ENCODE results near the gene MYO1C.
A peak's percentile ranks its signal among the peaks of the same experiment; 100 is the strongest.
"Not testable (repeated sequence)": the region's sequence is repeated elsewhere in the genome, so short reads cannot be mapped to it uniquely, and the experiment has no call there.

Gene MYO1C

DNA sequence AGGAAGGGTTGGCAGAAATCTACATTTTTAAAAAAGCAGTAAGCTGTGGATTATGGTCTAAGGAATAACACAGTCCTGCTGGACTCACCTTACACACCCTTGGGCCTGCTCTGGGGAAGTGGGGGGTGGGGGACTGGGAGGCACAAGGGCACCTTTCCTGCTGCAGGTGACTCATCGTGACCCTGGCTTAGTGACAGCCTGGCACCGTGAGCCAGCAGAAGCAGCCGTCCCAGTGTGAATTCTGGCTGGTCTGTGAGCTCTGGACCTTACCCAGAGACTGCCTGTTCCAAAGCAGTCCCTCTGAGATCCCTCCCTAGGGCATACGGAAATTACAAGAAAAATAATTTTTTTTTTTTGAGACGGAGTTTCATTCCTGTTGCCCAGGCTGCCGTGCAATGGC, 32.3 kb downstream of the MYO1C start:
- TF ChIP-seq, protein P1, sequence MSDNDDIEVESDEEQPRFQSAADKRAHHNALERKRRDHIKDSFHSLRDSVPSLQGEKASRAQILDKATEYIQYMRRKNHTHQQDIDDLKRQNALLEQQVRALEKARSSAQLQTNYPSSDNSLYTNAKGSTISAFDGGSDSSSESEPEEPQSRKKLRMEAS (IDR thresholded peaks at IDR 0.05; ENCODE audit: low read depth, low read length): no peak
- TF ChIP-seq MYC (IDR thresholded peaks at IDR 0.05; ENCODE audit: low read depth, low read length) (no peak), POLR2A (IDR thresholded peaks at IDR 0.05; ENCODE audit: extremely low read depth, insufficient read length) (no peak)
- TF ChIP-seq, protein P2, sequence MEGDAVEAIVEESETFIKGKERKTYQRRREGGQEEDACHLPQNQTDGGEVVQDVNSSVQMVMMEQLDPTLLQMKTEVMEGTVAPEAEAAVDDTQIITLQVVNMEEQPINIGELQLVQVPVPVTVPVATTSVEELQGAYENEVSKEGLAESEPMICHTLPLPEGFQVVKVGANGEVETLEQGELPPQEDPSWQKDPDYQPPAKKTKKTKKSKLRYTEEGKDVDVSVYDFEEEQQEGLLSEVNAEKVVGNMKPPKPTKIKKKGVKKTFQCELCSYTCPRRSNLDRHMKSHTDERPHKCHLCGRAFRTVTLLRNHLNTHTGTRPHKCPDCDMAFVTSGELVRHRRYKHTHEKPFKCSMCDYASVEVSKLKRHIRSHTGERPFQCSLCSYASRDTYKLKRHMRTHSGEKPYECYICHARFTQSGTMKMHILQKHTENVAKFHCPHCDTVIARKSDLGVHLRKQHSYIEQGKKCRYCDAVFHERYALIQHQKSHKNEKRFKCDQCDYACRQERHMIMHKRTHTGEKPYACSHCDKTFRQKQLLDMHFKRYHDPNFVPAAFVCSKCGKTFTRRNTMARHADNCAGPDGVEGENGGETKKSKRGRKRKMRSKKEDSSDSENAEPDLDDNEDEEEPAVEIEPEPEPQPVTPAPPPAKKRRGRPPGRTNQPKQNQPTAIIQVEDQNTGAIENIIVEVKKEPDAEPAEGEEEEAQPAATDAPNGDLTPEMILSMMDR (IDR thresholded peaks at IDR 0.05; ENCODE audit: low read depth, low read length): no peak
- H3K4me3 ChIP-seq (ENCODE audit: low read depth, low read length): no peak overlapping the region
- no peak for DNase-seq (ENCODE audit: low read depth)

DNA sequence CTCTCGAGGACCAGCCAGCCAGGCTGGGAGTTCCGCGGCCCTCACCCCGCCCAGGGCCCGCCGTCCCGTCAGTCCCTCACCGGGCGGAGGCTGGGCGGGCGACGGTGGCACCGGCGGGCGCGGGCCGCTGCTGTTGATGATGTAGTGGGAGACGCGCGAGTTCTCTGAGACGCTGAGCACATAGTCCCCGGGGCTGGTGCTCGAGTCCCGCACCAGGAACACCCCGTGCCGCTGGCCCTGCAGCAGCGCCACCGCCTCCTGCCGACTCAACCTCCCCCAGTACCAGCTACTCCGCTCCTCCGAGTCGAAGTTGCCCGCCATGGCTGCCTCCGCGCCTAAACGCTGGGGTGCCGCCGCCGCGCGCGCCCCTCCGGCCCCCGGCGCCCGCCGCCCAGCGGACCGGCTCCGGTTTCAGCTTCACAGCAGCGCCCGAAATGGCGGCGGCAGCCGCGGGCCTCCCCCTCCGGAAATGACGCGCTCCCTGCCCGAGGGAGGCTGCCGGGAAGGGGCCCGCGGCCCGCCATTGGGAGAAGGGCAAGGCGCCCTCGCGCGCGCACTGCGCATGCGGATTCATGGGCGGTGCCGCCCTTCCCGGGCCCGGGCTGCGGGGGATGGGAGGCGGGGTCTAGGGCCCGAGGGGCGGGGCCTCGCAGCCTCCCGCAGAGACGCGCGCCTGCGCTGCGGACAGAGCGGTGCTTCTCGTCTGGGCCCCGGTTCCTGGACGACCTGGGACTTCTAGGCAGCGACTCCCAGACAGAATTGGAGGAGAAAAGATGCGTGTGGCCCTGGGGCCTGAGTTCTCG, 36.5 kb downstream of the MYO1C start, which contains the start of gene CRK:
CRK (minus strand) TSS at position 436 of the 803 bp plus-strand sequence; CDS start at position 321, 115 bp downstream.
- peak within 1 kb of the TSS; percentile 72 for H3K4me3 ChIP-seq (ENCODE audit: low read depth, low read length)
- TF ChIP-seq POLR2A (IDR thresholded peaks at IDR 0.05; ENCODE audit: extremely low read depth, insufficient read length): peak; percentile 70
- TF ChIP-seq, protein P2 (IDR thresholded peaks at IDR 0.05; ENCODE audit: low read depth, low read length): no peak
- peak; percentile 90 for DNase-seq (ENCODE audit: low read depth)

DNA sequence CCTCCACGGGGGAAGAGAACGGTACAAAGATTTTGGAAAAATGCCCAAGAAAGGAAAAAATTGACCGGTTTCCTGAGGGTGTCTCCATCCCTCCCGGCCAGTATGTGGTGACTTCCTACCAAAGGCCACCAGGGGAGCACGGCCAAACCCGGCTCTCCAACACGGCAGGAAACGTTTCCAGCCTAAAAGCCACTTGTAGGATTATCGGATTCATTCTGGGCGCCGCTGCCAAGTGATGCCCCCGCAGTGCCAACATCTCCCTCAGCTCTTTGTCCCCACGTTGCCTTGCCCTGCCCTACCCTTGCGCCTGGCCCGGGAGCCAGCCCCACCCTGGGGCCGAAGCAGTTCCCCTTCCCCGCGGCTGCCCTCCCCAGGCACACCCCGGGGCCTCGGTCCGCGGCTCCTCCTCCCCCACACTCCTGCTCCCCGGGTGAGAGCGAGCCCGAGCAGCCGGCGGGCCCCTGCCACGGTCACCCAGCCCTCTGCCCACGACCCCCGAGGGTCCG, 37.1 kb downstream of the MYO1C start:
- TF ChIP-seq MYC (IDR thresholded peaks at IDR 0.05; ENCODE audit: low read depth, low read length): no peak
- TF ChIP-seq, protein P2 (IDR thresholded peaks at IDR 0.05; ENCODE audit: low read depth, low read length): peak; percentile 33
- no peak for TF ChIP-seq POLR2A (IDR thresholded peaks at IDR 0.05; ENCODE audit: extremely low read depth, insufficient read length)
- TF ChIP-seq, protein P1 (IDR thresholded peaks at IDR 0.05; ENCODE audit: low read depth, low read length): no peak
- peak; percentile 61 for DNase-seq (ENCODE audit: low read depth)
- peak overlapping the region; percentile 72 for H3K4me3 ChIP-seq (ENCODE audit: low read depth, low read length)

DNA sequence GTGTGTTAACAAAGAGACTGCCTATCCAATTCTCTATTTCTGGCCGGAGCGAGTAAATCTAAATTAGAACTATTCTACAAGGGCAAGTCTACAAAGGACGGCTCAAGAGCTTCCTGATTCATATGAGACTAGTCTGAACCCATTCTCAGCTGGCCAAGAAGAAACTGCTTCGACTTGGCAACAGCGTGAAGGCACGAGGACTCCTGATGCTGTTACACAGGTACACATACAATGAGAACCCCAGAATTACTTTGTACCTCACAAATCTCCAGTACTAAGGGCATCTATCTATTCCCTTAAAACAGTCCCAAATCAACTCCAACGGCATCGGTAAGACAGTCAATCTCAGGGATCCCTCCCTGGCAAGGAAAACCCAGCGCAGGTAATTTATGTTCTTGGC, 37.9 kb downstream of the MYO1C start:
- TF ChIP-seq, protein P2 (IDR thresholded peaks at IDR 0.05; ENCODE audit: low read depth, low read length): no peak
- TF ChIP-seq POLR2A (IDR thresholded peaks at IDR 0.05; ENCODE audit: extremely low read depth, insufficient read length) (no peak), MYC (IDR thresholded peaks at IDR 0.05; ENCODE audit: low read depth, low read length) (no peak)
- TF ChIP-seq, protein P1 (IDR thresholded peaks at IDR 0.05; ENCODE audit: low read depth, low read length): no peak
- no peak for DNase-seq (ENCODE audit: low read depth)
- peak overlapping the region; percentile 72 for H3K4me3 ChIP-seq (ENCODE audit: low read depth, low read length)

DNA sequence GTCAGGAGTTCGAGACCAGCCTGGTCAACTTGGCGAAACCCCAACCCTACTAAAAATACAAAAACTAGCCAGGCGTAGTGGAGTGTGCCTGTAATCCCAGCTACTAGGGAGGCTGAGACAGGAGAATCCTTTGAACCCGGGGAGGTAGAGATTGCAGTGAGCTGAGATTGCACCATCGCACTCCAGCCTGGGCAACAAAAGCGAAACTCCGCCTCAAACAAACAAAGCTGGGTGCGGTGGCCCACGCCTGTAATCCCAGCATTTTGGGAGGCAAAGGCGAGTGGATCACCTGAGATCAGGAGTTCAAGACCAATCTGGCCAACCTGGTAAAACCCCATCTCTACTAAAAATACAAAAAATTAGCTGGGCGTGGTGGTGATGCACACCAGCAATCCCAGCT, 38.8 kb downstream of the MYO1C start:
- DNase-seq (ENCODE audit: low read depth); H3K4me3 ChIP-seq (ENCODE audit: low read depth, low read length): not testable (repeated sequence)

DNA sequence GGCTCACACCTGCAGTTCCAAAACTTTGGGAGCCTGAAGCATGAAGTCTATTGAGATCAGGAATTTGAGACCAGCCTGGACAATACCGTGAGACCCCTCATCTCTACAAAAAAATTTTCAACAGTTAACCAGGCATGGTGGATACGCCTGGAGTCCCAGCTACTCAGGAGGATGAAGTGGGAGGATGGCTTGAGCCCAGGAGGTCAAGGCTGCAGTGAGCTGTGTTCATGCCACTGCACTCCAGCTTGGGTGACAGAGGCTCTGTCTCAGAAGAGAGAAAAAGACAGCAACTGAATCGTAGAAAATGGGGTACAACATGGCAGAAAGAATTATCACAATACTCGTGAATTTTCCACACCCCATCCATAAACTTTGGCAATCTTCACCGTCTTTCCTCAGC, 39.6 kb downstream of the MYO1C start:
- no peak overlapping the region for H3K4me3 ChIP-seq (ENCODE audit: low read depth, low read length)
- TF ChIP-seq POLR2A (IDR thresholded peaks at IDR 0.05; ENCODE audit: extremely low read depth, insufficient read length) (no peak), MYC (IDR thresholded peaks at IDR 0.05; ENCODE audit: low read depth, low read length) (no peak)
- TF ChIP-seq, protein P2 (IDR thresholded peaks at IDR 0.05; ENCODE audit: low read depth, low read length): no peak
- TF ChIP-seq, protein P1 (IDR thresholded peaks at IDR 0.05; ENCODE audit: low read depth, low read length): no peak
- no peak for DNase-seq (ENCODE audit: low read depth)

DNA sequence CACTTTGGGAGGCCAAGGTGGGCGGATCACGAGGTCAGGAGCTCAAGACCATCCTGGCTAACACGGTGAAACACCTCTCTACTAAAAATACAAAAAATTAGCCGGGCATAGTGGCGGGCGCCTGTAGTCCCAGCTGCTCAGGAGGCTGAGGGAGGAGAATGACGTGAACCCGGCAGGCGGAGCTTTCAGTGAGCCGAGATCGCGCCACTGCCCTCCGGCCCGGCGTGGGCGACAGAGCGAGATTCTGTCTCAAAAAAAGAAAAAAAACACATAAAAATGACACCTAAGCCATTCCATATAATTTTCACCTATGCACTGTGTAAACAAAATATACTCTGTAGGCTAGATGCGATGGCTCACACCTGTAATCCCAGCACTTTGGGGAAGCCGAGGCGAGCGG, 42.2 kb downstream of the MYO1C start:
- DNase-seq (ENCODE audit: low read depth); H3K4me3 ChIP-seq (ENCODE audit: low read depth, low read length): not testable (repeated sequence)

All from NB4 (cell line).